ENCODE measurements around the gene CDCA3. TPM values are rescaled to one million over a fixed set of nuclear protein-coding genes. Genes with fewer than 3 reads are reported as not detected.

Gene CDCA3
- total and polyA plus RNA-seq, 4 experiments from 2014 or later: 0.09 to 2.0 (median 0.83) TPM

DNA sequence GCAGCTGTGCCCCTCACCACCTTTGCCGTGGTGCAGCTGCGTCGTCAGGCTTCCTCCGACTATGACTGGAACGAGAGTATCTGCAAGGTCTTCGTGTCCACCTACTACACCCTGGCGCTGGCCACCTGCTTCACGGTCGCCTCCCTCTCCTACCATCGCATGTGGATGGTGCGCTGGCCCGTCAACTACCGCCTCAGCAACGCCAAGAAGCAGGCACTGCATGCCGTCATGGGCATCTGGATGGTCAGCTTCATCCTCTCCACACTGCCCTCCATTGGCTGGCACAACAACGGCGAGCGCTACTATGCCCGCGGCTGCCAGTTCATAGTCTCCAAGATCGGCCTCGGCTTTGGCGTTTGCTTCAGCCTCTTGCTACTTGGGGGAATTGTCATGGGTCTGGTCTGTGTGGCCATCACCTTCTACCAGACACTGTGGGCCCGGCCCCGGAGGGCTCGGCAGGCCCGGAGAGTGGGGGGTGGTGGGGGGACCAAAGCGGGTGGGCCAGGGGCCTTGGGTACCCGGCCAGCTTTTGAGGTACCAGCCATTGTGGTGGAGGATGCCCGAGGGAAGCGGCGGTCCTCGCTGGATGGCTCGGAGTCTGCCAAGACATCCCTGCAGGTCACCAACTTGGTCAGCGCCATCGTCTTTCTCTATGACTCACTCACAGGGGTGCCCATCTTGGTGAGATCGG is 26.9 kb downstream of the CDCA3 start:
- ChIA-PET POLR2A (ENCODE audit: partially characterized antibody) (interaction anchor here (0.6 to 6.5 kb wide), 7 partner anchors 10 to 100 kb away, joined by 3 to 48 read pairs (median 5); partner anchors contain the start of genes COPS7A and MLF2), CTCF (ENCODE audit: partially characterized antibody) (interaction anchor here (1.0 to 18.9 kb wide), 14 partner anchors 10 to 260 kb away, joined by 3 to 303 read pairs (median 6); partner anchors contain the start of genes CD4, GNB3, LAG3 and MLF2)
- peaks cover 3% of the 10 kb centered on the region for H3K27me3 ChIP-seq (ENCODE audit: insufficient read depth, low read length)
- Mint-ChIP-seq H3K9me3 (no peaks in the 10 kb centered on the region), H3K4me1 (peaks cover 18 to 59% (median 29%) of the 10 kb centered on the region in 4 donors), H3K27ac (no peak overlapping the region), H3K36me3 (peaks cover 7 to 11% of the 10 kb centered on the region in 2 donors), H3K4me3 (no peak overlapping the region), H3K27me3 (peaks cover 6 to 24% of the 10 kb centered on the region in 2 donors)
- intact Hi-C loops (cut with micrococcal nuclease): loop anchor here (2.0 to 10.0 kb wide), 3 partner anchors 31 to 259 kb away; partner anchors contain the start of genes ING4 and NOP2
- DNase-seq: no peak
- H3K4me3 ChIP-seq (ENCODE audit: low read length in 2 of 2): no peak overlapping the region
- H3K4me1 ChIP-seq (ENCODE audit: insufficient read depth, low read length): peaks cover 34% of the 10 kb centered on the region
- H3K9me3 ChIP-seq (ENCODE audit: control insufficient read depth in 1 of 2, low read length in 2 of 2): no peaks in the 10 kb centered on the region
- H3K27ac ChIP-seq (ENCODE audit: low read depth, low read length): no peak overlapping the region
- peaks cover 11% of the 10 kb centered on the region for H3K36me3 ChIP-seq (ENCODE audit: insufficient read depth, low read length)

- peaks cover 32% of the 10 kb centered on the region for H3K4me1 ChIP-seq (ENCODE audit: insufficient read depth, low read length)
- H3K27ac ChIP-seq (ENCODE audit: low read depth, low read length): no peak overlapping the region
- peaks cover 6 to 20% of the 10 kb centered on the region in 2 donors for H3K27me3 Mint-ChIP-seq
- H3K9me3 ChIP-seq (ENCODE audit: control insufficient read depth in 1 of 2, low read length in 2 of 2): no peaks in the 10 kb centered on the region
- POLR2A ChIA-PET (ENCODE audit: partially characterized antibody): interaction anchor here (0.6 to 6.5 kb wide), 7 partner anchors 11 to 100 kb away, joined by 3 to 48 read pairs (median 7); partner anchors contain the start of genes COPS7A and MLF2
- no peak for DNase-seq
- H3K27ac Mint-ChIP-seq: peak overlapping the region in 1 of 7 donors; percentile 17
- peaks cover 3% of the 10 kb centered on the region for H3K27me3 ChIP-seq (ENCODE audit: insufficient read depth, low read length)
- H3K4me3 ChIP-seq (ENCODE audit: low read length in 2 of 2): no peak overlapping the region
- no peak overlapping the region for H3K4me3 Mint-ChIP-seq
- H3K9me3 Mint-ChIP-seq: no peaks in the 10 kb centered on the region
- H3K36me3 Mint-ChIP-seq: peaks cover 11 to 17% of the 10 kb centered on the region in 2 donors
- H3K4me1 Mint-ChIP-seq: peaks cover 18 to 53% (median 27%) of the 10 kb centered on the region in 4 donors
- CTCF ChIA-PET (ENCODE audit: partially characterized antibody): interaction anchor here (1.5 to 18.9 kb wide), 7 partner anchors 11 to 155 kb away, joined by 3 to 303 read pairs (median 21); partner anchors contain the start of genes CD4, LAG3, MLF2 and PTMS
- intact Hi-C loops (cut with micrococcal nuclease): loop anchor here (2.0 to 10.0 kb wide), 3 partner anchors 31 to 259 kb away; partner anchors contain the start of genes ING4 and NOP2
- H3K36me3 ChIP-seq (ENCODE audit: insufficient read depth, low read length): peaks cover 17% of the 10 kb centered on the region
Observed at GRCh38 chr12:6823182-6824084, 27.7 kb downstream of the CDCA3 start.

- CTCF ChIA-PET (ENCODE audit: partially characterized antibody): interaction anchor here (1.7 to 18.9 kb wide), 5 partner anchors 11 to 67 kb away, joined by 9 to 303 read pairs (median 56); partner anchors contain the start of genes CD4, LAG3, MLF2 and PTMS
- Histone ChIP-seq H3K4me3 (ENCODE audit: low read length in 2 of 2) (no peak overlapping the region), H3K27ac (ENCODE audit: low read depth, low read length) (no peak overlapping the region), H3K9me3 (ENCODE audit: control insufficient read depth in 1 of 2, low read length in 2 of 2) (no peaks in the 10 kb centered on the region), H3K36me3 (ENCODE audit: insufficient read depth, low read length) (peaks cover 26% of the 10 kb centered on the region), H3K27me3 (ENCODE audit: insufficient read depth, low read length) (peaks cover 3% of the 10 kb centered on the region), H3K4me1 (ENCODE audit: insufficient read depth, low read length) (peaks cover 27% of the 10 kb centered on the region)
- Mint-ChIP-seq H3K27me3 (peaks cover 5 to 18% of the 10 kb centered on the region in 2 donors), H3K36me3 (peaks cover 19 to 24% of the 10 kb centered on the region in 2 donors), H3K9me3 (no peaks in the 10 kb centered on the region), H3K4me3 (peak overlapping the region in 3 of 8 donors; percentile 17 to 64 (median 29)), H3K27ac (peak overlapping the region in 1 of 7 donors; percentile 17), H3K4me1 (peaks cover 19 to 47% (median 24%) of the 10 kb centered on the region in 4 donors)
- DNase-seq: no peak
- POLR2A ChIA-PET (ENCODE audit: partially characterized antibody): interaction anchor here (1.3 to 6.5 kb wide), 6 partner anchors 12 to 99 kb away, joined by 4 to 48 read pairs (median 12); partner anchors contain the start of genes CD4, COPS7A and MLF2
- intact Hi-C loops (cut with micrococcal nuclease): loop anchor here (10.0 kb wide), 1 partner anchor 258 kb away; the partner anchor contains the start of gene NOP2
Observed at GRCh38 chr12:6822426-6823135, 28.5 kb downstream of the CDCA3 start.

- intact Hi-C loops (cut with micrococcal nuclease): loop anchor here (10.0 kb wide), 1 partner anchor 257 kb away; the partner anchor contains the start of gene NOP2
Observed at GRCh38 chr12:6821591-6822425, 29.3 kb downstream of the CDCA3 start, which contains the start of gene GPR162. Gene GPR162, plus strand, starts transcription at chr12:6821821. Its CDS starts 2,078 bp downstream, at chr12:6823899.

GRCh38 chr12:6820166-6820565 is 30.9 kb downstream of the CDCA3 start:
- H3K27ac ChIP-seq (ENCODE audit: low read depth, low read length): no peak overlapping the region
- ChIA-PET POLR2A (ENCODE audit: partially characterized antibody) (interaction anchor here (0.7 to 3.1 kb wide), 4 partner anchors 10 to 96 kb away, joined by 4 to 17 read pairs (median 4); partner anchors contain the start of gene COPS7A), CTCF (ENCODE audit: partially characterized antibody) (interaction anchor here (0.6 to 18.9 kb wide), 5 partner anchors 14 to 373 kb away, joined by 3 to 303 read pairs (median 56); partner anchors contain the start of genes CD4, LAG3 and MLF2)
- Mint-ChIP-seq H3K36me3 (peaks cover 37 to 42% of the 10 kb centered on the region in 2 donors), H3K4me1 (peaks cover 13 to 33% (median 16%) of the 10 kb centered on the region in 4 donors), H3K9me3 (no peaks in the 10 kb centered on the region), H3K27me3 (peaks cover 0 to 6% of the 10 kb centered on the region in 2 donors), H3K27ac (peak overlapping the region in 1 of 7 donors; percentile 57), H3K4me3 (no peak overlapping the region)
- H3K27me3 ChIP-seq (ENCODE audit: insufficient read depth, low read length): no peaks in the 10 kb centered on the region
- peaks cover 48% of the 10 kb centered on the region for H3K36me3 ChIP-seq (ENCODE audit: insufficient read depth, low read length)
- no peak for DNase-seq
- no peak overlapping the region for H3K4me3 ChIP-seq (ENCODE audit: low read length in 2 of 2)
- peaks cover 13% of the 10 kb centered on the region for H3K4me1 ChIP-seq (ENCODE audit: insufficient read depth, low read length)
- intact Hi-C loops (cut with micrococcal nuclease): loop anchor here (10.0 kb wide), 1 partner anchor 255 kb away; the partner anchor contains the start of gene NOP2
- no peaks in the 10 kb centered on the region for H3K9me3 ChIP-seq (ENCODE audit: control insufficient read depth in 1 of 2, low read length in 2 of 2)

More at GRCh38 chr12:6821591-6822425, 29.3 kb downstream of the CDCA3 start, which contains the start of gene GPR162:
- no peak for DNase-seq
- H3K27me3 Mint-ChIP-seq: peaks cover 3 to 14% of the 10 kb centered on the region in 2 donors
- H3K36me3 Mint-ChIP-seq: peaks cover 25 to 29% of the 10 kb centered on the region in 2 donors
- H3K4me1 Mint-ChIP-seq: peaks cover 16 to 41% (median 20%) of the 10 kb centered on the region in 4 donors
- ChIA-PET CTCF (ENCODE audit: partially characterized antibody) (interaction anchor here (1.3 to 18.9 kb wide), 6 partner anchors 10 to 66 kb away, joined by 5 to 303 read pairs (median 38); partner anchors contain the start of genes CD4, LAG3, MLF2 and PTMS), POLR2A (ENCODE audit: partially characterized antibody) (interaction anchor here (0.9 to 6.5 kb wide), 12 partner anchors 12 to 132 kb away, joined by 3 to 48 read pairs (median 4); partner anchors contain the start of genes CD4, COPS7A, MLF2 and ZNF384)
- peak within 1 kb of the TSS in 6 of 7 donors; percentile 49 to 86 (median 72) for H3K27ac Mint-ChIP-seq
- H3K4me3 ChIP-seq (ENCODE audit: low read length in 2 of 2): no peak within 1 kb of the TSS
- H3K27ac ChIP-seq (ENCODE audit: low read depth, low read length): no peak within 1 kb of the TSS
- no peaks in the 10 kb centered on the region for H3K9me3 ChIP-seq (ENCODE audit: control insufficient read depth in 1 of 2, low read length in 2 of 2)
- H3K4me1 ChIP-seq (ENCODE audit: insufficient read depth, low read length): peaks cover 21% of the 10 kb centered on the region
- H3K27me3 ChIP-seq (ENCODE audit: insufficient read depth, low read length): no peaks in the 10 kb centered on the region
- H3K4me3 Mint-ChIP-seq: peak within 1 kb of the TSS; percentile 43 to 87 (median 66)
- peaks cover 33% of the 10 kb centered on the region for H3K36me3 ChIP-seq (ENCODE audit: insufficient read depth, low read length)
- H3K9me3 Mint-ChIP-seq: no peaks in the 10 kb centered on the region

All from CD4-positive, alpha-beta memory T cell (primary cell).